Ecto neural progenitor cell (in vitro differentiated cells): Measurements from ENCODE around the gene HDLBP.
"Not testable (repeated sequence)": the region's sequence is repeated elsewhere in the genome, so short reads cannot be mapped to it uniquely, and the experiment has no call there.

Experiments
- DNase-seq: peaks from one replicate; pipeline ENCODE4 v3.0.0-alpha.2; 2018; ENCODE audit warnings: low spot score

HDLBP gene

GRCh38 chr2:241302759-241303651 is 12.5 kb downstream of the HDLBP start:
- no peak for DNase-seq

GRCh38 chr2:241302083-241302482 is 13.4 kb downstream of the HDLBP start:
- DNase-seq, result no peak

- DNase-seq, result no peak
Observed at GRCh38 chr2:241300000-241300399, 15.5 kb downstream of the HDLBP start.

GRCh38 chr2:241298673-241299072 is 16.8 kb downstream of the HDLBP start:
- no peak for DNase-seq

- DNase-seq, result no peak
Observed at GRCh38 chr2:241296767-241297166, 18.7 kb downstream of the HDLBP start.

- DNase-seq, result no peak
Observed at GRCh38 chr2:241295326-241296095, 20.0 kb downstream of the HDLBP start.

- not testable (repeated sequence) for DNase-seq
Observed at GRCh38 chr2:241293378-241293797, 22.1 kb downstream of the HDLBP start.

GRCh38 chr2:241291977-241292376 is 23.5 kb downstream of the HDLBP start:
- DNase-seq, result no peak

- DNase-seq, result no peak
Observed at GRCh38 chr2:241291153-241291552, 24.3 kb downstream of the HDLBP start.

GRCh38 chr2:241289597-241289996 is 25.9 kb downstream of the HDLBP start:
- no peak for DNase-seq

- DNase-seq, result no peak
Observed at GRCh38 chr2:241289053-241289452, 26.4 kb downstream of the HDLBP start.

GRCh38 chr2:241288324-241288888 is 27.1 kb downstream of the HDLBP start:
- no peak for DNase-seq

- DNase-seq, result no peak
Observed at GRCh38 chr2:241286348-241287090, 29.0 kb downstream of the HDLBP start.

GRCh38 chr2:241285596-241285995 is 29.9 kb downstream of the HDLBP start:
- no peak for DNase-seq

- no peak for DNase-seq
Observed at GRCh38 chr2:241282555-241282954, 32.9 kb downstream of the HDLBP start.

- DNase-seq, result no peak
Observed at GRCh38 chr2:241280291-241280690, 35.2 kb downstream of the HDLBP start.

- DNase-seq, result no peak
Observed at GRCh38 chr2:241279828-241280227, 35.6 kb downstream of the HDLBP start.

GRCh38 chr2:241279413-241279812 is 36.1 kb downstream of the HDLBP start:
- no peak for DNase-seq

- DNase-seq, result not testable (repeated sequence)
Observed at GRCh38 chr2:241278306-241278705, 37.2 kb downstream of the HDLBP start.

GRCh38 chr2:241275910-241276309 is 39.6 kb downstream of the HDLBP start:
- no peak for DNase-seq

GRCh38 chr2:241275504-241275903 is 40.0 kb downstream of the HDLBP start:
- no peak for DNase-seq

- no peak for DNase-seq
Observed at GRCh38 chr2:241274127-241274526, 41.3 kb downstream of the HDLBP start.
